Measurements from ENCODE around the gene SAP30BP.

Gene SAP30BP

DNA sequence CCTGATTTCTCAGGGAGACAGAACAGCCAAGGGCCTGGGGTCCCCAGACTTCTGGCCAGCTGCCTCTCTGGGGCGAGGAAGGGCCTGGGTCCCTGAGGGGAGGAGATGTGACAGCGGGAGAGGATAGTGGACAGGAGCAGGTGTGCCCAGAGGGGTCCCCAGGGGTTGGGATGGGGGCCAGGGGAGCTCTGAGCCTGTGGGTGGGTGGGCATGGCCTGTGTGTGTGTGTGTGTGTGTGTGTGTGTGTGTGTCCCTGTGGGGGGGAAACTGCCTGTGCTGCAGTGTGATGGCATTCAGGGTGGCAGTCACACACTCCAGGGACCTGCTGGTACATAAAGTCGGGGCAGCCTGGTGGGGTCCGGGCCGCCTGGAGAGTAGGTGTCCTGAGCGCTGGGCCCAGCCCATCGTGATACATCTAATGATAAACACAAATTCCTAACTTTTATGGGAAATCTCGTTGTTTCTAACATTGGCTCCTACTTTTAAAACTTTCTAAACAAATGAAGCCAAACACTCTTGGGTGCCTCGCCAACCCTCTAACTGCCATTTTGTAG lies 55.5 kb downstream of the SAP30BP start:
- DNase-seq: no peak

DNA sequence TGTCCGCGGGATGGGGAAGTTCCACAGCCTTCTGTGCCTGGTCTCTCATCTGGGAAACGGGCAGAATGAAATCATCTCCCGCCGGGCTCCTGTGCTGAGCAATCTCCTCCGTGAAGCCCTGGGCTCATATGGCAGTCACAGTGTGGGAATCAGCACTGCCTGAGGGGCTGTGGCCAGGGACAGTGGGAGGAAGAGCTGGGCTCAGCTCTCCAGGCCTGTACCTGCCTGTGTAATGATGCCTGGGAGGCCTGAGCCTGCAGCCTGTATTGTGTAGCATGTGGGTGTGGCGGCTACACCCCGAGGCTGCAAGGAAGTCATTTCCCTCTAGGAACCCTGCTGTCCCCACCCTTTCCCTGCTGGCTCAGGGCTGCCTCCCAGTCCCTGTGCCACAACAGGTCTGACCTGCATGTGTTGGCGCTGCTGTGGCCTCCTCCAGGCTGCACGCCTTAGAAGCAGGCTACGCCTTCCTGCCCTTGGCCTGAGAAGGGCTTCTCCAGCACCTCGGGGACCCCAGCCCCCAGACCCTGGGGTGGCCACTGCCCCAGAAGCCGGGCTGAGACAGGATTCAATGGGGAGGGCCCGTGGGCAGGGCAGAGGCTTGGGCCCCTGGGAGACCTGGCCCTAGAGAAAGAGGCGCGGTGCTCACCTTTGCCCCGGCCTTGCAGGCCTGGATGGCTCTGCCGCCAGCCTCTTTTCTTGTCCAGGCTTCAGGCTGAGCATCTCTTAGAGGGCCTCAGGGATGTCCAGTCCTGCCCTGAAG lies 56.2 kb downstream of the SAP30BP start:
- no peak for DNase-seq

DNA sequence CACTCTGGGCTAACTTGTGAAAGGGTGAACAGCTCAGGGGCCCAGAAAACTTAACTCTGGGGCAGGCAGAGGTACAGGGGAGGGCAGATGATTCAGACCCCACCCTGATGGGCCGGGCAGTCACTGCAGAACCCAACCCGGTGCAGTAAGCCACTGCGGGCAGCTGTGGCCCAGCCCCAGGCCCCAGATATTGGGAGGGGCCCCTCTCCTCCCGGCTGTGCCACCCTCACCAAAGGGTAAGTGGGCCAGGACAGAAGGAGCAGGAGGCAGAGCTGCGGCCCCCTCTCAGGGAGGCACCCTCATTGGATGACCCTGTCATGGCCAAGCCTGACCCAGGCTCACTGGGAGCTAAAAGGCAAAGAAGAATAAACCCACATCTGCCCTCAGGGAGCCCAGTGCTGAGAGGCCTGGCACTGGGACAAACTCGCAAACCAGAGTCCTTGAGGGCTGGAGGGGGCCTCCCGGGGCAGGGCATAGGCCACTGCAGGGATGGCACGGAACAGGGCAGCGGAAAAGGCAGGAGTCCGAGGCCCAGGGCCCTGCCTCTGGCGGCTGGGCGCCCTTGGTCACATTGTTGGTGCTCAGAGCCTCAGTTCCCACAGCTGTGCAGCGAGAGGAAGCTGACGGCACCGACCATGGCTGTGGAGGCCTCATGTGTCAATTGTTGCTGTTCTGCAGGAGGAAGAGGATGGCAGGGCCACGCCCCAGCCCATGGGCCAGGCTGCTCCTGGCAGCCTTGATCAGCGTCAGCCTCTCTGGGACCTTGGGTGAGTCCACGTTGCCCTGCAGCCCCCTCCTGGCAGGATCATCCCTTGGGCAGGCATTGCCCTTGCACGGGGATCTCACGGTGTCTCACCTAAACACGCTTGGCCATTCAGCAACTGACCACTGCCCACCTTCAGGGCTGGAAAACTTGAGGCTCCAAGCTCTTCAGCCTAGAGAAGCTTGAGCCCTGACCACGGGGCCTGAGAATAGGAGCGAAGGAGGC lies 57.2 kb downstream of the SAP30BP start:
- no peak for DNase-seq

DNA sequence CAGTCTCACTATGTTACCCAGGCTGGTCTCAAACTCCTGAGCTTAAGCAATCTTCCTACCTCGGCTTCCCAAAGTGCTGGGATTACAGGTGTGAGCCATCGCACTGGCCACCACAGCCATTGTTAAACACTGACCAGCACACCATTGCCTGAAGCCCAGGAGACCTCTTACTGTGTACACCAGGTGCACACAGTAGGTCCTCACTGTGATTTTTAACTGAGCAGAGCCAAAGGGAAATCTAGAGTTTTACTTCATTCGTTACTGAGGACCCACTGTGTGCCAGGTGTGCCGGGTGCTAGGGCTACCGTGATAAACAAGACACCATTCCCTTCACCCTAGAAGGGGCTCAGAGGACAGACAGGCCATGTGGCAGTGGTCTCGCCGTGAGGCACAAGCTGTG lies 58.4 kb downstream of the SAP30BP start:
- no peak for DNase-seq

DNA sequence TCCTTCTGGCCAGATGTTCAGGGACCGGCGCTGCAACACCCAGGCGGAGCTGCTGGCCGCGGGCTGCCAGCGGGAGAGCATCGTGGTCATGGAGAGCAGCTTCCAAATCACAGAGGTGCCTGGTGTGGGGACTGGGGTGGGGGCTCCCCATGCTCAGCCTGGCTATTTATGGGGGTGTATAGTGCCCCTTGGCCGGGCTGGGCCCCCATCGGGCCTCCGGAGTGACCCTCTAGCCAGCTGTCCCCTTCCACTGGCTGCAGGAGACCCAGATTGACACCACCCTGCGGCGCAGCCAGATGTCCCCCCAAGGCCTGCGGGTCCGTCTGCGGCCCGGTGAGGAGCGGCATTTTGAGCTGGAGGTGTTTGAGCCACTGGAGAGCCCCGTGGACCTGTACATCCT lies 60.3 kb downstream of the SAP30BP start:
- no peak for DNase-seq

DNA sequence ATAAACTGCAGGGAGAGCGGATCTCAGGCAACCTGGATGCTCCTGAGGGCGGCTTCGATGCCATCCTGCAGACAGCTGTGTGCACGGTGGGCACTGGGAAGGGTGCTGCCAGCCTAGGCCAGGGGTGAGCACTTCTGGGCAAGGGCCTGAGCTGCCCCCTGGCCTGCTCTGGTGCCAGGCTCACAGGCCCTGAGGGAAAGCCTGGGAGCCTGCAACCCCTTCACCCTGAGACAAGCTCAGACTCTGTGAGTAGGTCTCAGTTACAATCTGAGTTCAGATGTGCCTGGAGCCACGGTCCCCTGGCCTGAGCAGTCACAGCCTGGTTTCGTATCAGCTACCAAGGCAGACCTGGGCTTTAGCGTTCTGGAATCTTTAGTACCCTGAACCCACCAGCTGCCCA lies 62.2 kb downstream of the SAP30BP start:
- no peak for DNase-seq

DNA sequence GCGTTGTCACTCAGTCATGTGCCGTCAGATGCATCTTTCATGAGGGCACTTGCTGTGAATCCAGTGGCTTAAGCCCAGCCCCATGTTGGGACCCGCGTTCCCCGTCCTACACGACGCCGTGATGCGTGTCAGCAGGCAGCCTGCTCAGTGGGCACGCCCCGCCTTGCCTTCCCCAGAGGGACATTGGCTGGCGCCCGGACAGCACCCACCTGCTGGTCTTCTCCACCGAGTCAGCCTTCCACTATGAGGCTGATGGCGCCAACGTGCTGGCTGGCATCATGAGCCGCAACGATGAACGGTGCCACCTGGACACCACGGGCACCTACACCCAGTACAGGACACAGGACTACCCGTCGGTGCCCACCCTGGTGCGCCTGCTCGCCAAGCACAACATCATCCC lies 62.9 kb downstream of the SAP30BP start:
- DNase-seq: no peak

DNA sequence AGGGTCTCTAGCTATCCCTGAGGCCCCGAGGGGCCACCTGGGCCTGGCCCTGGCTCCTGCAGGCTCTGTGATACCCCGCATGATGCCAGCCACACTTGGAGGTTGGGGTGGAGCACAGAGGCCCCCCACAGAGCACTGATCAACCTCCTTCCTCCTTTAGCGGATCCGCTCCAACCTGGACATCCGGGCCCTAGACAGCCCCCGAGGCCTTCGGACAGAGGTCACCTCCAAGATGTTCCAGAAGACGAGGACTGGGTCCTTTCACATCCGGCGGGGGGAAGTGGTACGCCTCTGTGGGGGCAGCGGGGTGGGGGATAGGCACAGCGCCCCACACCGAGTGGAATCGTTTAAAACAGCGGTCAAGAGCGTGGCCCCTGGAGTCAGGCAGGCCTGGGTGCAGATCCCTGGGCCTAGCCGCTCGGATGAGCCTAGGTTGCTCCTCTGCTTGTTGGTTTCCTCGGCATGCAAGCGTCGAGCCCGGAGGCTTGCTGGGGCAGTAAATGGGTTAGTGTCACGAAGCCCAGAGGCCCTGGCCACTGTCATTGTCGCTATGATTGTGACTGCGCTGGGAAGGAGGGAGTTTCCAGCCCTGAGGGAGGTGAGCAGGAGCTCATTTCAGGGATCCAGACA lies 64.1 kb downstream of the SAP30BP start:
- DNase-seq: no peak

DNA sequence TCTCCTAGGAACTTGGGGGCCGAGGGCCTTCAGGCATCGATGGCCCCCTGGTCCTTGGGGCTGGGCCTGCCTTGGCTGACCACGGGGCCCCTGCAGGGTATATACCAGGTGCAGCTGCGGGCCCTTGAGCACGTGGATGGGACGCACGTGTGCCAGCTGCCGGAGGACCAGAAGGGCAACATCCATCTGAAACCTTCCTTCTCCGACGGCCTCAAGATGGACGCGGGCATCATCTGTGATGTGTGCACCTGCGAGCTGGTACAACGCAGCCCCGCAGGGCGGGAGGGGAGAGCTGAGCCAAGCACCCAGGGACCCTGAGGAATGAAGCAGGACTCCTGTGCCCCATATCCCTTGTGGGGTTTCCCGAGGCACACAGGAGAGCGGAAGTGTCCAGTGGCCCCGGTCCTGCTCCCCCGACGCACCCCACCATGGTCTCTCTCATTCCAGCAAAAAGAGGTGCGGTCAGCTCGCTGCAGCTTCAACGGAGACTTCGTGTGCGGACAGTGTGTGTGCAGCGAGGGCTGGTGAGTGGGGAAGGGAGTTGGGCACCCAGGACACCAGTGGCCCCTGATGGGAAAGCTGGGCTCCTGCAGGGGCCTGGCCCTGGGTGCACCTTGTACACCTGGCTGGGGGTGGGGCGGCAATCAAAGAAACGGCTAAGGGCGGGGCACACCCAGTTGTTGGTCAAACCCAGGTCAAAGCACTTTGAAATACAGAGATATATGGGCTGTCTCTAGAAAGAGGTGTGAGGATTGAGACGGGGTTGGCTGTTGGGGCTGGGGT lies 64.8 kb downstream of the SAP30BP start:
- DNase-seq: no peak

DNA sequence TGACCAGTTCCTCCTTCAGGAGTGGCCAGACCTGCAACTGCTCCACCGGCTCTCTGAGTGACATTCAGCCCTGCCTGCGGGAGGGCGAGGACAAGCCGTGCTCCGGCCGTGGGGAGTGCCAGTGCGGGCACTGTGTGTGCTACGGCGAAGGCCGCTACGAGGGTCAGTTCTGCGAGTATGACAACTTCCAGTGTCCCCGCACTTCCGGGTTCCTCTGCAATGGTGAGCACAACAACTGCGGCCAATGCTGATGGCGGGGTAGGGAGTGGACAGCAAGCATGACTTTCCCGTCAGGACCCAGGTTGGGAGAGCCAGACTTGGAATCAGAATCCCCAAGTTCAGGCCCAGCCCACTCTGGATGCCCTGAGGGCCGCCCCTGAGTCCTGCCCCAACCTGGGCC lies 66.3 kb downstream of the SAP30BP start:
- no peak for DNase-seq

DNA sequence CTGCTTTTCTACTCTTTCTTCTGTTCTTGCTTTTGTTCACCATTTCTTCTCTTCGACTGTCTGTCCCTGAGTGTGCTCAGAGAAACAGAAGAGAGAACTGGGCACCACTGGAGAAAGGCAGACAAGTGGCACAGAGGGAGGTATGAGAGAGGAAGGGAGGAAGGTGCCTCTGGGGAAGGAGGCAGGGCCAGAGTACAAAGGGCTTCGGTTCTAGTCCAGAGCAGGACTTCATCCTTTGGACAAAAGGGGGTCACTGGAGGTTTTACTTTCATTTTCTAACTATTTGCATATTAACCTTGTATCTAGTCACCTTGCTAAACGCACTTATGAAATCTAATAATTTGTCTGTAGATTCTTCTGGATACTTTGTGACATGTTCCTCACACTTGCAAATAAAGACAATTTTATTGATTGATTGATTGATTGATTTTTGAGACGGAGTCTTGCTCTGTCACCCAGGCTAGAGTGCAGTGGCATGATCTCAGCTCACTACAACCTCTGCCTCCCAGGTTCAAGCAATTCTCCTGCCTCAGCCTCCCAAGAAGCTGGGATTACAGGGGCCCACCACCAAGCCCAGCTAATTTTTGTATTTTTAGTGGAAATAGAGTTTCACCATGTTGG lies 67.6 kb downstream of the SAP30BP start:
- DNase-seq: no peak

DNA sequence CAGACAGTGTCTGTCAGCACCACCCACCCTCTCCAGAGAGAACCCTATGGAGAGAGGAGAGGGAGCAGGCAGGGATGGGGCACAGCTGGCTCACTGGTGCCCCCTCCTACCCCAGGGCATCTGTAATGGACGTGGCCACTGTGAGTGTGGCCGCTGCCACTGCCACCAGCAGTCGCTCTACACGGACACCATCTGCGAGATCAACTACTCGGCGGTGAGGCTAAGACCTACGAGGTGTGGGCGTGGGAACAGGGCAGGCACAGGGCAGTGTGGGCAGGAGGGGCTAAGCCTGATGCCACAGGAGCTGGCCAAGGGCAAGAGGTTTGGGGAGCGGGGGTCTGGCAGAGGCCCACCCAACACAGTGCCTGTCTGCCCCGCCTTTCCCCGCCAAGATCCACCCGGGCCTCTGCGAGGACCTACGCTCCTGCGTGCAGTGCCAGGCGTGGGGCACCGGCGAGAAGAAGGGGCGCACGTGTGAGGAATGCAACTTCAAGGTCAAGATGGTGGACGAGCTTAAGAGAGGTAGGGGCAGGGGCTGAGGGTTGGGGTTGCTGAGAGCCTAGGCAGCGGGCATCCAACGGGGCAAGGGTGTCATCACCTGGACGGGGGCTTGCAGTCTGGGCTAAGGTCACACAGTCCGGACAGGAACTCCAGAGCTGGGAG lies 69.2 kb downstream of the SAP30BP start:
- DNase-seq: no peak

DNA sequence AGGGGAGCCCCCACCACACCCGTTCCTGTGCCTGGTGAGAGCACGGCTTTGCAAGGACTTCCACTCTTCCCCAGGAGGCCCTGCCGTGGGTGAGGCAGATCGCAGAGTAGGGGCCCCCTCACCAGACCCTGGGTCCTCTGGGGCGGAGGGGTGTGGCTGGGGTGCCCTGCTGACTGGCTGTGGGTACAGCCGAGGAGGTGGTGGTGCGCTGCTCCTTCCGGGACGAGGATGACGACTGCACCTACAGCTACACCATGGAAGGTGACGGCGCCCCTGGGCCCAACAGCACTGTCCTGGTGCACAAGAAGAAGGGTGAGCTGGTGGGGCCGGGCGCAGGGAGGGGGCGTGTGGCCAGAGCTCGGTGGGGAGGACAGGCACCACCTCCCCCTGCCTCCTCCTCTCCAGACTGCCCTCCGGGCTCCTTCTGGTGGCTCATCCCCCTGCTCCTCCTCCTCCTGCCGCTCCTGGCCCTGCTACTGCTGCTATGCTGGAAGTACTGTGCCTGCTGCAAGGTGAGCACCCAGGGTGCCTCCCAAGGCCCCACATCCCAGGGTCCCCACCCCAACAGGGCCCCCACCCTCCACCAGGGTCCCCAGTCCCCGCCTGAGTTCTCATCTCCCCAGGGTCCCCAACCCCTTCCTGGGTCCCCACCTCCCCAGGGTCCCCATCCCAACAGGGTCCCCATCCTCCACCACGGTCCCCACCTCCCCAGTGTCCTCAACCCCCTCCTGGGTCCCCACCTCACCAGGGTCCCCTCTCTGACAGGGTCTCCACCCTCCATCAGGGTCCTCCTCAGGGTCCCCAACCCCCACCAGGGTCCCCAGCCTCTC lies 70.2 kb downstream of the SAP30BP start:
- DNase-seq: no peak

DNA sequence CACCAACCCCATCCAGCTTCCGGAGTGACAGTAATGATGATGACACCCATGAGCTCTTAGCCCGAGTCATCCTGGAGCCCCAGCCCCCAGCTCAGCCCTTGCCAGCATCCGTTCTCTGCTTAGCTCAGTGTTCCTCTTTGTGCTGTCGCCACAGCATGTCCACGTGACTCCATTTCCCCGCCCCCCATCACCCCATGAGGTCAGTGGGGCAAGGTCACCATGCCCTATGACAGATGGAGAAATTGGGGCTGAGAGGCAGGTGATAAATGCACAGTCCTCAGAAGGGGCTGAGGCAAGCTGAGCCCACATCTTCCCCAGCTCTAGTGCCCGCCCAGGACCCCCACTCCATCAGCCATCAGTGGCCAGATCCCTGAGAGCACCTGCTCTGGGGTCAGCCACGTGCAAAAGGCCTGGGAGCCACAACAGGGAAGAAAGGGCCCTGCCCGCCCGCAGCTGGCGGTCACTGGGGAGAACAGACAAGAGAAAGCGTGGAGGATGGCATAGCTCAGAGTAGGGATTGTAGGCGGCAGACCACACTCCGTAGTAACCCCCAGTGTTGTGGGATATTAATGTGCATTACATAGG lies 71.2 kb downstream of the SAP30BP start:
- no peak for DNase-seq

DNA sequence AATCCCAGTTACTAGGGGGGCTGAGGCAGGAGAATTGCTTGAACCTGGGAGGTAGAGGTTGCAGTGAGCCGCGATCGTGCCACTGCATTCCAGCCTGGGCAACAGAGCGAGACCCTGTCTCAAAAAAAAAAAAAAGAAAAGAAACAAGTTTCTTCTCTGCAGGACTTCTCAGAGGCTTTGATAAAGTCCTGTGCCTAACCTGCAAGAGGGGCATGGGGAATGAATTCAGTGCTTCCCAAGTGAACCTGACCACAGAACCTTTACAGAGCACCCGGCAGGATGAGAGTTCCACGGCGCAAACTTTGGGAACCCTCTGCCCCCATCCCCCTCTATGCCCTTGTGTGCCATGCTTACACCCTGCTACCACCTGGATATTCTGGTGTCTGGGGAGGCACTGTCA lies 72.0 kb downstream of the SAP30BP start:
- DNase-seq: no peak

DNA sequence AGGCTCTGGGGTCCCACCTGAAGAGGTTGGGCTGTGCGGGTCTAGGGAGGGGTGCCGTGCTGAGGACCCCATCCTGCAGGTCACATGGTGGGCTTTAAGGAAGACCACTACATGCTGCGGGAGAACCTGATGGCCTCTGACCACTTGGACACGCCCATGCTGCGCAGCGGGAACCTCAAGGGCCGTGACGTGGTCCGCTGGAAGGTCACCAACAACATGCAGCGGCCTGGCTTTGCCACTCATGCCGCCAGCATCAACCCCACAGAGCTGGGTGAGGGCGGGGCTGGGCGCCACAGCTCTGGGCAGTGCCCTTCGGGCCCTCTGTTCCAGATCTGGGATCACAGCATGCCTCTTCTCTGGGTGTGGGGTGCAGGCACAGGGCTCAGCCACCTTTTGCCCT lies 72.7 kb downstream of the SAP30BP start:
- DNase-seq: no peak

DNA sequence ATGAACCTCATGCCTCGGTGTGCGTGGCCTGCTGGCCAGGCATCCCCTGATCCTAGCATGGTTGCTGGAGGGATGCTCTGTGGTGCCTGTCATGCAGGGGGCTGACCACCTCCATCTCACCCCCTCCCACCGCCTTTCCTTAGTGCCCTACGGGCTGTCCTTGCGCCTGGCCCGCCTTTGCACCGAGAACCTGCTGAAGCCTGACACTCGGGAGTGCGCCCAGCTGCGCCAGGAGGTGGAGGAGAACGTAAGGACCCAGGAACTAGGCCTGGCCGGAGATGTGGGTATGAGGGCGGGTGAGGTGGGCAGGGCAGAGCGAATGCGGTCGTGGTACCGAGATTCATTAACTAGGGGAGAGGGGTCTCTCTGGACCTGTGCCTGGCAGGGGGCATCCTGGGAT lies 73.1 kb downstream of the SAP30BP start:
- DNase-seq: no peak

DNA sequence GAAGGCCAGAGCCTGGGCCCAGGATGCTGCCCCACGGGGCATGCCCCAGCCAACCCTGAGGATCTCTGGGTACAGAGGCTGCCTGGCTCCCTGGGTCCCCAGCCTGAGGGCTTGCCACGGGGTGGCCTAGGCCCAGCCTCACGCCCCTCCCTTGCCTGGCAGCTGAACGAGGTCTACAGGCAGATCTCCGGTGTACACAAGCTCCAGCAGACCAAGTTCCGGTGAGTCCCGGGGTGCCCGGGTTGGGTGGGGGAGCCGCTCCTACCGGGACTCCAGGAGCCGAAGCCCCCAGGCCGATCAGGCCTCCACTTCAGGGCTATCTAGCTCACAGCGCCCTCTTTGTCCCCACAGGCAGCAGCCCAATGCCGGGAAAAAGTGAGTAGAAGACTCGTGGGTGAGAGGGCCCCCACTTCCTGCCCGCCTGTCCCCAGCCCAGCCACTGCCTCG lies 73.5 kb downstream of the SAP30BP start:
- DNase-seq: no peak

DNA sequence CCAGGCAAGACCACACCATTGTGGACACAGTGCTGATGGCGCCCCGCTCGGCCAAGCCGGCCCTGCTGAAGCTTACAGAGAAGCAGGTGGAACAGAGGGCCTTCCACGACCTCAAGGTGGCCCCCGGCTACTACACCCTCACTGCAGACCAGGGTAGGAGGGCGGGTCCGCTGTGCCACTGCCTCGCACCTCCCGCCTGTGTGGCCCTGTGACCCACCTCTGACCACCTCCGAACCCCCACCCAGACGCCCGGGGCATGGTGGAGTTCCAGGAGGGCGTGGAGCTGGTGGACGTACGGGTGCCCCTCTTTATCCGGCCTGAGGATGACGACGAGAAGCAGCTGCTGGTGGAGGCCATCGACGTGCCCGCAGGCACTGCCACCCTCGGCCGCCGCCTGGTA lies 75.2 kb downstream of the SAP30BP start:
- DNase-seq: no peak

DNA sequence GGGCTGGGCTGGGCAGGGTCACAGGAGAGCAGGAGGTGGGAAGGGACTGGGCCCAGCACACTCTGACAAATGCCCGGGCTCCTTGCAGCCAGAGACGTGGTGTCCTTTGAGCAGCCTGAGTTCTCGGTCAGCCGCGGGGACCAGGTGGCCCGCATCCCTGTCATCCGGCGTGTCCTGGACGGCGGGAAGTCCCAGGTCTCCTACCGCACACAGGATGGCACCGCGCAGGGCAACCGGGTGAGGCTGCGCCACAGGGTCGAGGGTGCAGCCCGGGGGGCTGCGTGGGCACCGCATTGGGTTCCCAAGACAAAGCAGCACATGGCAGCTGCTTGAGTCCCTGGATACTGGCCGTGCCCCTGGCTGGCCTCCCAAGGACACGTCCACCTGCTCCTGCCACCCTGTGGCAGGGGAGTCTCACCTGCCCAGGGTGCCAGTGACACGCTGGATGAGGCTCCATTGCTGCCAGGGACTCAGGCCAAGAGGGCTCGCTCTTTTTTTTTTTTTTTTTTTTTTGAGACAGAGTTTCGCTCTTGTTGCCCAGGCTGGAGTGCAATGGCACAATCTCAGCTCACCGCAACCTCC lies 76.6 kb downstream of the SAP30BP start:
- no peak for DNase-seq
